Neuronal stem cell (in vitro differentiated cells): ENCODE measurements around the gene C1RL.

Experiments used
- DNase-seq: peaks from one replicate; pipeline ENCODE4 v3.0.0-alpha.2; 2013; ENCODE audit warnings: low spot score
- H2AFZ ChIP-seq: one replicate; pipeline ENCODE4 v1.6.1; 2013; ENCODE audit warnings: mild to moderate bottlenecking, low read length, inconsistent platforms
- H2AK5ac ChIP-seq: 2 replicates; pipeline ENCODE4 v1.6.1; 2013; ENCODE audit warnings: low read depth, mild to moderate bottlenecking, inconsistent platforms, low read length, moderate library complexity, mixed read lengths
- H2BK120ac ChIP-seq: 2 replicates; pipeline ENCODE4 v1.6.1; 2013; ENCODE audit warnings: low read depth, mild to moderate bottlenecking, inconsistent platforms, low read length, moderate library complexity, mixed read lengths
- H2BK12ac ChIP-seq: one replicate; pipeline ENCODE4 v1.6.1; 2013; ENCODE audit warnings: low read length, inconsistent platforms
- H2BK15ac ChIP-seq: 2 replicates; pipeline ENCODE4 v1.6.1; 2013; ENCODE audit warnings: mild to moderate bottlenecking, low read length, inconsistent platforms, mixed read lengths
- H2BK5ac ChIP-seq: one replicate; pipeline ENCODE4 v1.6.1; 2013; ENCODE audit warnings: inconsistent platforms, mild to moderate bottlenecking, low read length, moderate library complexity
- H3K14ac ChIP-seq: one replicate; pipeline ENCODE4 v1.6.1; 2013; ENCODE audit warnings: low read length, inconsistent platforms
- H3K18ac ChIP-seq: 2 replicates; pipeline ENCODE4 v1.6.1; 2013; ENCODE audit warnings: low read length, inconsistent platforms
- H3K23ac ChIP-seq: 2 replicates; pipeline ENCODE4 v1.6.1; 2013; ENCODE audit warnings: low read depth, mild to moderate bottlenecking, mixed read lengths, low read length, inconsistent platforms; ENCODE audit not compliant: poor library complexity
- H3K27ac ChIP-seq: replicated peaks from 3 replicates; pipeline ENCODE4 v1.5.1; 2013; ENCODE audit warnings: low read length, inconsistent platforms
- H3K27me3 ChIP-seq, 3 experiments: 2 replicates each; pipeline ENCODE4 v1.6.1; 2013; ENCODE audit warnings: low read length in 3 of 3, mild to moderate bottlenecking in 2 of 3, inconsistent platforms in 1 of 3, low read depth in 1 of 3, mixed read lengths in 1 of 3, moderate library complexity in 1 of 3; ENCODE audit not compliant: control insufficient read depth in 3 of 3, insufficient read depth in 3 of 3
- H3K36me3 ChIP-seq, 2 donors: replicated peaks in 1 of 2; 2 replicates each; pipeline ENCODE4 v1.6.1; 2013; ENCODE audit warnings: low read length in 2 of 2; ENCODE audit not compliant: control insufficient read depth in 2 of 2, insufficient read depth in 2 of 2
- H3K4ac ChIP-seq: 2 replicates; pipeline ENCODE4 v1.6.1; 2013; ENCODE audit warnings: inconsistent platforms, mild to moderate bottlenecking, low read length, moderate library complexity
- H3K4me1 ChIP-seq, 2 donors: 1 replicate in 1 of 2; 2 replicates in 1 of 2; pipeline ENCODE4 v1.6.1; 2013; ENCODE audit warnings: low read length in 2 of 2, low read depth in 1 of 2; ENCODE audit not compliant: control insufficient read depth in 2 of 2, insufficient read depth in 1 of 2
- H3K4me2 ChIP-seq: one replicate; pipeline ENCODE4 v1.6.1; 2013; ENCODE audit warnings: mild to moderate bottlenecking, low read length, inconsistent platforms; ENCODE audit not compliant: insufficient read depth, poor library complexity, severe bottlenecking
- H3K4me3 ChIP-seq, 2 donors: 2 replicates each; pipeline ENCODE4 v1.5.1; 2013; ENCODE audit warnings: low read length in 2 of 2, mild to moderate bottlenecking in 2 of 2, inconsistent platforms in 1 of 2, moderate library complexity in 1 of 2
- H3K79me1 ChIP-seq: one replicate; pipeline ENCODE4 v1.6.1; 2013; ENCODE audit warnings: low read depth, mild to moderate bottlenecking, inconsistent platforms, low read length, moderate library complexity
- H3K9ac ChIP-seq: one replicate; pipeline ENCODE4 v1.6.1; 2013; ENCODE audit warnings: mild to moderate bottlenecking, low read depth, low read length, inconsistent platforms; ENCODE audit not compliant: poor library complexity
- H3K9me3 ChIP-seq, 2 donors: replicated peaks in 1 of 2; 2 replicates each; pipeline versions ENCODE3 to v1.6.1; 2013; ENCODE audit warnings: low read length in 2 of 2, mild to moderate bottlenecking in 2 of 2, inconsistent platforms in 1 of 2, low read depth in 1 of 2, mixed read lengths in 1 of 2, moderate library complexity in 1 of 2; ENCODE audit not compliant: control insufficient read depth in 2 of 2, insufficient read depth in 1 of 2
- H4K8ac ChIP-seq: one replicate; pipeline ENCODE4 v1.6.1; 2013; ENCODE audit warnings: low read depth, mild to moderate bottlenecking, inconsistent platforms, low read length, moderate library complexity
- H4K91ac ChIP-seq: one replicate; pipeline ENCODE4 v1.6.1; 2013; ENCODE audit warnings: low read length, low read depth, mild to moderate bottlenecking, inconsistent platforms; ENCODE audit not compliant: poor library complexity
- WGBS, 2 donors: extraction: QIAGEN DNeasy Blood & Tissue Kit; methylation state at CpG; one replicate each; pipeline ENCODE4 v1.1.7; 2013; ENCODE audit warnings: missing lambda C conversion rate in 2 of 2, mixed read lengths in 1 of 2; ENCODE audit not compliant: insufficient read length in 2 of 2, insufficient replicate concordance in 1 of 2; ENCODE audit errors: extremely low coverage in 2 of 2; 5-methylcytosine and 5-hydroxymethylcytosine counted together

The C1RL gene

GRCh38 chr12:7151532-7151931 is 42.5 kb upstream of the C1RL start:
- no peak overlapping the region for H2AFZ ChIP-seq
- H2BK12ac ChIP-seq, result no peak overlapping the region
- H3K4ac ChIP-seq, result no peak overlapping the region
- no peak overlapping the region for H3K18ac ChIP-seq
- no peak for DNase-seq
- no peaks in the 10 kb centered on the region for H3K9me3 ChIP-seq
- H3K27ac ChIP-seq, result no peak overlapping the region
- H4K91ac ChIP-seq, result no peak overlapping the region
- H3K4me2 ChIP-seq, result no peak overlapping the region
- H3K14ac ChIP-seq, result no peak overlapping the region
- no peak overlapping the region for H4K8ac ChIP-seq
- no peak overlapping the region for H3K9ac ChIP-seq
- no peak overlapping the region for H2BK5ac ChIP-seq
- H3K4me1 ChIP-seq, result peaks cover 0 to 2% of the 10 kb centered on the region in 2 donors
- no CpG with 5 or more reads among the region's 6 CpGs for WGBS, 2 donors
- H2BK120ac ChIP-seq, result no peak overlapping the region
- H3K79me1 ChIP-seq, result no peaks in the 10 kb centered on the region
- H3K23ac ChIP-seq, result no peak overlapping the region
- no peak overlapping the region for H2BK15ac ChIP-seq
- no peak overlapping the region for H3K4me3 ChIP-seq
- peaks cover 17 to 77% of the 10 kb centered on the region in 2 donors for H3K36me3 ChIP-seq
- H3K27me3 ChIP-seq, result no peaks in the 10 kb centered on the region
- no peak overlapping the region for H2AK5ac ChIP-seq

GRCh38 chr12:7150841-7151240 is 41.8 kb upstream of the C1RL start:
- Histone ChIP-seq H2AFZ (no peak overlapping the region), H2AK5ac (no peak overlapping the region), H2BK120ac (no peak overlapping the region), H3K36me3 (peaks cover 17 to 83% of the 10 kb centered on the region in 2 donors), H3K4me2 (no peak overlapping the region), H2BK5ac (no peak overlapping the region), H3K4me1 (peaks cover 0 to 2% of the 10 kb centered on the region in 2 donors), H3K79me1 (no peaks in the 10 kb centered on the region), H3K27ac (no peak overlapping the region), H3K23ac (no peak overlapping the region), H4K8ac (no peak overlapping the region), H3K9me3 (no peaks in the 10 kb centered on the region), H3K9ac (no peak overlapping the region), H3K14ac (no peak overlapping the region), H3K27me3 (no peaks in the 10 kb centered on the region), H2BK12ac (no peak overlapping the region), H4K91ac (no peak overlapping the region), H3K4ac (no peak overlapping the region), H3K18ac (no peak overlapping the region), H3K4me3 (no peak overlapping the region), H2BK15ac (no peak overlapping the region)
- no CpG with 5 or more reads among the region's 6 CpGs for WGBS, 2 donors
- no peak for DNase-seq

- Histone ChIP-seq H3K79me1 (no peaks in the 10 kb centered on the region), H3K36me3 (peaks cover 14 to 82% of the 10 kb centered on the region in 2 donors), H3K27ac (no peak overlapping the region), H3K9me3 (no peaks in the 10 kb centered on the region), H2AFZ (no peak overlapping the region), H2BK12ac (no peak overlapping the region), H4K8ac (no peak overlapping the region), H3K4ac (no peak overlapping the region), H2AK5ac (no peak overlapping the region), H3K4me3 (peak overlapping the region in 1 of 2 donors; percentile 20), H3K14ac (no peak overlapping the region), H4K91ac (no peak overlapping the region), H2BK15ac (no peak overlapping the region), H3K23ac (no peak overlapping the region), H3K27me3 (no peaks in the 10 kb centered on the region), H2BK5ac (no peak overlapping the region), H2BK120ac (no peak overlapping the region), H3K18ac (no peak overlapping the region), H3K9ac (no peak overlapping the region), H3K4me1 (peaks cover 0 to 1% of the 10 kb centered on the region in 2 donors), H3K4me2 (no peak overlapping the region)
- no CpG with 5 or more reads among the region's 12 CpGs for WGBS, 2 donors
- no peak for DNase-seq
Measured at GRCh38 chr12:7150356-7150755, 41.3 kb upstream of the C1RL start.

GRCh38 chr12:7146906-7147305 is 37.9 kb upstream of the C1RL start:
- no peak overlapping the region for H4K8ac ChIP-seq
- no CpG with 5 or more reads among the region's 7 CpGs for WGBS, 2 donors
- H3K14ac ChIP-seq, result no peak overlapping the region
- H2AFZ ChIP-seq, result no peak overlapping the region
- H3K36me3 ChIP-seq, result peaks cover 11 to 71% of the 10 kb centered on the region in 2 donors
- no peak overlapping the region for H2AK5ac ChIP-seq
- no peak overlapping the region for H3K4me3 ChIP-seq
- no peak overlapping the region for H3K4me2 ChIP-seq
- H2BK15ac ChIP-seq, result no peak overlapping the region
- H4K91ac ChIP-seq, result no peak overlapping the region
- no peaks in the 10 kb centered on the region for H3K4me1 ChIP-seq
- H3K27me3 ChIP-seq, result no peaks in the 10 kb centered on the region
- no peak overlapping the region for H3K23ac ChIP-seq
- no peak overlapping the region for H2BK12ac ChIP-seq
- no peak overlapping the region for H2BK120ac ChIP-seq
- no peak overlapping the region for H3K9ac ChIP-seq
- H3K9me3 ChIP-seq, result no peaks in the 10 kb centered on the region
- no peak overlapping the region for H3K27ac ChIP-seq
- DNase-seq, result no peak
- H3K4ac ChIP-seq, result no peak overlapping the region
- no peak overlapping the region for H3K18ac ChIP-seq
- H3K79me1 ChIP-seq, result no peaks in the 10 kb centered on the region
- no peak overlapping the region for H2BK5ac ChIP-seq
